HG03439 (cell line): ENCODE results near the gene TMEM235.
"Not testable (repeated sequence)": the region's sequence is repeated elsewhere in the genome, so short reads cannot be mapped to it uniquely, and the experiment has no call there.

Source experiments
- ATAC-seq: cut with Tn5 transposase; IDR thresholded peaks from one replicate; pipeline ENCODE4 v1.9.1; 2021; ENCODE audit warnings: mild to moderate bottlenecking, moderate library complexity; ENCODE audit not compliant: unreplicated experiment

TMEM235 gene

GRCh38 chr17:78237401-78238012 is 6.1 kb downstream of the TMEM235 start:
- no peak for ATAC-seq

GRCh38 chr17:78238823-78239488 is 7.5 kb downstream of the TMEM235 start:
- no peak for ATAC-seq

DNA sequence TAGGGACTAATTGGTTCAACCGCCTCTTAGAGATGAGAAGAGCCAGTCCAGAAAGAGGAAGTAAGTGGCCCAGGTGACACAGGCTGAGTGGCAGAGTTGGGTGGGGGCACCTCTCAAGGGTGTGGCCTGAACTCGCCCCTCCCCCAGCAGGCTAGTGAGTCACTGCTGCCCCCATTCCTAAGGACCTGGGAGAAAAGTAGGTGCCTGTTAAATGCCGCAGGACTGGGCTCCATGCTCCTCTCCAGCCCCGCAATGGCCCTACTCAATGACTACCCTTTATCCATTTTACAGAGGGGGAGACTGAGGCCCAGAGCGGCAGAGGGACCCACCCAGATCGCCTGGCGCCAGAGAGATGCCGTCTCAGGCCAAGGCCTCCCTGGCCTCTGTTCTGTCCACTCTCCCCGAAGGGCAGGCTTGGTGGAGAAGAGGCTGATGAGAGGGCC is 8.1 kb downstream of the TMEM235 start:
- ATAC-seq = no peak

GRCh38 chr17:78240012-78240655 is 8.7 kb downstream of the TMEM235 start:
- no peak for ATAC-seq

- ATAC-seq = no peak
Observed at GRCh38 chr17:78240839-78241238, 9.4 kb downstream of the TMEM235 start.

- no peak for ATAC-seq
Observed at GRCh38 chr17:78241277-78242023, 10.0 kb downstream of the TMEM235 start.

GRCh38 chr17:78242024-78242742 is 10.8 kb downstream of the TMEM235 start:
- ATAC-seq = no peak

DNA sequence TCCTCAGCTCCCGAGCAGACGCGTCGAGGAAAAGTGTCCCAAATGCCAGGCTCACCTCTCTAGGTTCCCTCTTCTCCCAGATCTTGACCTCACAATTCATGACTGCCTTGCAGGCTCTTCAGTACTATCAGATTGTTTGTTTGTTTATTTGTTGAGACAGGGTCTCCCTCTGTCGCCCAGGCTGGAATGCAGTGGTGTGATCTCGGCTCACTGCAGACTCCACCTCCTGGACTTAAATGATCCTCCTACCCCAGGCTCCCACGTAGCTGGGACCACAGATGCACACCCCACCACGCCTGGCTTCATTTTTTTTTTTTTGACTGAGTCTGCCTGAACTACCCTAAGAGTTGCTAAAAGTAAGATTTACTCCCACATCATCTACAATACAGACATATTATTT is 15.9 kb downstream of the TMEM235 start:
- ATAC-seq = no peak

DNA sequence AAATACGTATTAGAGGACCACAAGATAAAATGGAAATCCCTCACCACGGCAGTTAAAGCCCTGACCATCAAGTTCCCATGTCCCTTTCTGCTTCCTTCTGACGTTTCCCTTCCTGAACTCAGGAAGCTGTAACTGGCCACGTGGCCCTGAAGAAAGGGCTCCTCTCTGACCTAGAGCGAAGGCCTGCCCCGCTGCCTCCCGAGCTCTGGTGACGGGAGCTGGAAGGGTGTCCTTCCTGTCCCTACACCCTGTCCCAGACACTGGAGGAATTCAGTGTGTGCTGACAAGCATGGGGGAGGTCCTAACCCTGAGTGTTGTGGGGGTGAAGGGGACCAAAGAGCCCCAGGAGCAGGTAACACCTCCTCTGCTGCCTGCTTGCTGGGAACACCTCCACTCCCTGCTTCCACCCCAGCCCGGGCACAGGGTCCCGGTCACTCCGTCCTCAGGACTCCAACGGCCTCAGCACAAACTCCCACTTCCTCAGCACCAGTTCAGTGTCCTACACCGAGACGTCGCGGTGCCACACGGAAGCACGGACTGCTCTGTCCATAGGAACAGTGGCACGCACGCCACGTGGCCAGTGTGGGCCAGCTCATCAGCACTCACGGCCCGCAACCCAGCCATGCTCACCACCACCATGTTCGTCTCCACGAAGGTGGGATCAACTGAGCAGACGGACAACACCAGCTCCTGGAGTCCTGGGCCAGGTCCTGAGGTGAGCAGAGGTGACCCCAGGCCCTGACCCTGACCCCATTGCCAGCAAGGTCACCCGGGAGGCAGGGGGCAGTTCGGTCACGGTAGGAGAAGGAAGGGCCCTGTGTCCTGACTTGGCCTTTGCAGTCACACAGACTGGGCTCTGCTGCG is 16.9 kb downstream of the TMEM235 start:
- no peak for ATAC-seq

DNA sequence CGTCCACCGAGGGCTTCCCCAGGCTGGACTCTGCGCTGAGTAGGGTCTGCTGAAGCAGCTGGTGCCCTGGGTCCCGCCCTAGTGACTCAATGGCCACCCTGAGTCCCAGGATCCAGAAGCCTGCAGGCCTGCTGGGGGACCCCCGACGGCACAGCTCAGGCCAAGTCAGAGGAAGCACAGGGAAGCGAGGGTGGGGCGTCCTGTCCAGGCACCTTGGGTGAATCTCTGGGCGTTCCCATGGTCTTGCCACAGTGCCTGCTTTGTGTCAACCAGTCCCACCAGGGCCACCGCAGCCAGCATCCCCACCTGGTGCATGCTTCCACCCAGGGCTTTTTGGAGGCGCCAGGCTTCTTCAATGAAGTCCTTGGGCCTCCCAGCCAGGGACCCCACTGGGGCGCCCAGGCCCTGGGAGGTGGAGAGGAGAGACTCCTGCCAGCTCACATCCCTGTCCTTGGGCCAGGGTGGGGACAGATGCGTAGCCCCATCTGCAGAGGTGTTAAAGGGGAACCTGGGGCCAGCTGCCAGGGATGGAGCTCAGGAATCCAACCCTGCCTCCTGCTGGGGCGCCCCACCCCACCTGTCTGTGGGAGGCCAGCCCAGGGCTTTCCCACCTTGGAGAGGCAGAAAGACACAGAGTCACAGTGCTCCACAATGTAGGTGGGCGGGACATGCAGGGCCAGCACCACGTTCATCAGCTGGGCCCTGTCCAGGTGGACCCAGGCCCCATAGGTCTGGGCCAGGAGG is 17.8 kb downstream of the TMEM235 start:
- ATAC-seq = no peak

DNA sequence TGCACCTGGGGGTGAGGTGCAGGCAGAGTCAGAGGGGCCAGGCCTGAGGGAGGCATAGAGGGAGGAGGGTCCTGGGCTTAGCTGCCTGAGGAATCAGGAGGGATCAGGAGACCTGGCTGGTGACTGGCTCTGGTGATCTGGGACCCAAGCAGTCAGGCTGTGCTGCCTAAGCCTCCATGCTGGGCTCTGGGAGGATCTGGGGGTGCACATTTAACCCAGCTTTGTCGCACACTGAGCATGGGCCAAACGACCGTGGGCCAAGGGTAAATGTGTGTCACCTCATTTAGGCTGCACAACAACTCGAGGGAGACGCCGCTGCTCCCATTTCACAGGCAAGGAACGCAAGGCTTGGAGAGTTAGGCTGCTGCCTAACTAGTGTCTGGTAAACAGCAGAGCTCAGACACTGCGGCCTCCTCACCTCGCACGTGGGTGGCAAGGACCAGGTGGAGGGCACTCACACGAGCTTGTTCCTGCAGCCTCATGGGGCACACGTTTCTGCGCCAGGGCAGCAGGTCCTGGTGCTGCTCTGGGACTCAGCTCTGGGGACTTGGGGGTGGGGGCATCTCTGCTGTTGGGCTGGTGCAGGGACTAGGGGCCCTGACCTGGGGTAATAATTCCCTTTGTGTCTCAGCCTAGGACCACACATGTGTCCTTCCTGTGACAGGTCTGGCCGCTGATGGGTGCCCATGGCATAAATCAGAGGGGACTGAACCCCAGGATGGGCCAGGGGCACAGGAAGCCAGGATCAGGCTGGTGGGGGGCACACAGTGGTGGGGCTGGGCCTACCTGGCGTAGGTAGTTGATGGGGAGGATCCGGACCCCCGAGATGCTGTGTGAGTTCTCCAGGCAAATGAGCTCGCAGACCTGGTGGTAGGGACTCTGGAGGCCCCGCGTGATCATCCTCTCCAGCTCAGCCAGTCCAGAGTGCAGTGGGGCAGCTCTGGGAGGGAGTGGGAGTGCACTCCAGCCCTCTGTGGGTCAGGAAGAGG is 18.7 kb downstream of the TMEM235 start:
- no peak for ATAC-seq

DNA sequence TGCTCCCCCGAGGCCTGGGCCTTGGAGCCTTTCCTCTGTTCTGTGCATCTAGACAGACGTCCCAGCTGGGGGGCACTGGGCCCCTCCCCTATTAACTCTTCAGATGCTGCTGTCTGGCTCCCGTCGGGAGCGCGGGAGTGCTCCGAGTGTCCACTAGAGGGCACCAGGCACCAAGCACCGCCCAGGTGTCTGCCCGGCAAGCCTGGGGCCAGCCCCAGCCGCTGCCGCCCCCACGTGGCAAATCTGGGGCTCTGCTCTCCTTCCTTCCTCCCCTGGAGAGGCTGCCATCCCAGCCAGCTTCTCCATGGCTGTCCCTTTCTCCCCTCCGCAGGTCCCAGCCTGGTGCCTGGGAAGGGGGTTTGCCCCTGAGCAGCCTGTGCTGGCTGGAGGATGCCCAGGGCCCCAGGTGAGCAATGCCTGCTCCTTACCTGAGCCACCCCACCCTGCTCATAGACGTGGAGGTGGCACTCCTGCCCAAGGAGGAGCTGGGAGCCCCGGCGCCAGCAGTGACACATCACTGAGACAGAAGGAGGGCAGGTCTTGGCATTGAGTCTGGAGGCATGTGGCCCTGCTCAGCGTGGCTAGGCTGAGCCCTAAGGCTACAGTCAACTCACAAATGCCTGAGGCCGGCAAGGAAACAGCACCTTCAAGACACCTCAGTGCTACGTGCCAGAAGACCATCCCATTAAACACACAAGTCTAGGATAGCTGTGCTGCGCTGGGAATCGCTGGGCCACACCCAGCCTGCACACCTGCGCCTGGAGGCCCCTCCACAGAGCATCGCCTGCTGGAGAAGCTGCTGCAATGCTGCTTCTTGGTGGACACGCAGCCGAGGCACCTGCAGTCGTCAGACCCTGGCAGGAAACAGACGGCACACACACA is 19.7 kb downstream of the TMEM235 start:
- no peak for ATAC-seq

GRCh38 chr17:78251773-78252103 is 20.3 kb downstream of the TMEM235 start:
- ATAC-seq = no peak

- no peak for ATAC-seq
Observed at GRCh38 chr17:78252111-78252634, 20.7 kb downstream of the TMEM235 start.

DNA sequence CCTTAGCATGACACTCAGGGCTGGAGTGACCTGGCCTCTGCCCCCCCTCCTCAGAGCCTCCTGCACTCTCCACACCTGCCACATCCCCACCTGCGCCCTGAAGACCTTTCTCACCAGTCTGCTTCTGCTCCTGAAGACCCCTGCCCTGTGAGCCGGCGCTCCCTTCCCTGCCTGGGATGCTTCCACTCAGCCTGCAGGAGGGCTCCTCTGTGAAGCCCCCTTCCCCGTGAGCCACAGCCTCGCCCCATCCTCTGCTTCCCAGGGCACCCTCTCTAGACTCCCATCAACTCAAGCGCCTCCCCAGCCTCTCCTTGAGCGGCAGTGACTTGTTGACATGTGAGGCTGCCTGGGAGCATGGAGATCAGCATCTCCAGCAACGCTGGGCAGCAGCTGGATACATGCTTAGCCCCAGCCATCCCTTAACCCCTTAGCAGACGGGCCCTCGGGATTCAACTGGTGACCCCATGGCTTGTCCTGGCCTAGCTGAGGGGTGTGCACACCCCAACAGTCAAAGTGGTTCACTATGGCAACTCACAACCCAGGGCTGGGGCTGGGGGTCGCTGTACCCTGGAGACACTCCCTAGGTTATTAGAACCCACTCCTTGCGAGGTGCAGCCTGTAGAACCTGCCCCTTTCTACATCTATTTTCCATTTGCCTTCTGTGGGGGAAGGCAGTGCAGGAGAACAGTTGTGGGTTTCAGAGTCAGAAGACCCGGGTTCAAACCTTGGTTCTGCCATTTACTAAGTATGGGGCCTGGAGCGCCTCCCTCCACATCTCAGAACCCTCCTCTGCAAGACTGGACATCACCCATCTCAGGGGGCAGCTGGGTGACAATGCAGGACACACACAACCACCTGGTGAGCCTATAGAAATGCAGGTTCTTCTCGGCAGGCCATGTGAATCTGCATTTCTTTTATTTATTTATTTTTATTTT is 21.5 kb downstream of the TMEM235 start:
- ATAC-seq = no peak

DNA sequence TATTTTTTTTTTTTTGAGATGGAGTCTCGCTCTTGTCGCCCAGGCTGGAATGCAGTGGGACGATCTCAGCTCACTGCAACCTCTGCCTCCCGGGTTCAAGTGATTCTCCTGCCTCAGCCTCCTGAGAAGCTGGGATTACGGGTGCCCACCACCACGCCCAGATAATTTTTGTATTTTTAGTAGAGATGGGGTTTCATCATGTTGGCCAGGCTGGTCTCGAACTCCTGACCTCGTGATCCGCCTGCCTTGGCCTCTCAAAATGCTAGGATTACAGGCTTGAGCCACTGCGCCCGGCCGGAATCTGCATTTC is 22.2 kb downstream of the TMEM235 start:
- ATAC-seq = not testable (repeated sequence)
